Neuronal stem cell (in vitro differentiated cells): Measurements from ENCODE around the gene MEGF11.

Experiments
- DNase-seq: peaks from one replicate; pipeline ENCODE4 v3.0.0-alpha.2; 2013; ENCODE audit warnings: low spot score
- H2AFZ ChIP-seq: one replicate; pipeline ENCODE4 v1.6.1; 2013; ENCODE audit warnings: mild to moderate bottlenecking, low read length, inconsistent platforms
- H2AK5ac ChIP-seq: 2 replicates; pipeline ENCODE4 v1.6.1; 2013; ENCODE audit warnings: low read depth, mild to moderate bottlenecking, inconsistent platforms, low read length, moderate library complexity, mixed read lengths
- H2BK120ac ChIP-seq: 2 replicates; pipeline ENCODE4 v1.6.1; 2013; ENCODE audit warnings: low read depth, mild to moderate bottlenecking, inconsistent platforms, low read length, moderate library complexity, mixed read lengths
- H2BK12ac ChIP-seq: one replicate; pipeline ENCODE4 v1.6.1; 2013; ENCODE audit warnings: low read length, inconsistent platforms
- H2BK15ac ChIP-seq: 2 replicates; pipeline ENCODE4 v1.6.1; 2013; ENCODE audit warnings: mild to moderate bottlenecking, low read length, inconsistent platforms, mixed read lengths
- H2BK5ac ChIP-seq: one replicate; pipeline ENCODE4 v1.6.1; 2013; ENCODE audit warnings: inconsistent platforms, mild to moderate bottlenecking, low read length, moderate library complexity
- H3K14ac ChIP-seq: one replicate; pipeline ENCODE4 v1.6.1; 2013; ENCODE audit warnings: low read length, inconsistent platforms
- H3K18ac ChIP-seq: 2 replicates; pipeline ENCODE4 v1.6.1; 2013; ENCODE audit warnings: low read length, inconsistent platforms
- H3K23ac ChIP-seq: 2 replicates; pipeline ENCODE4 v1.6.1; 2013; ENCODE audit warnings: low read depth, mild to moderate bottlenecking, mixed read lengths, low read length, inconsistent platforms; ENCODE audit not compliant: poor library complexity
- H3K27ac ChIP-seq: replicated peaks from 3 replicates; pipeline ENCODE4 v1.5.1; 2013; ENCODE audit warnings: low read length, inconsistent platforms
- H3K27me3 ChIP-seq, 3 experiments: 2 replicates each; pipeline ENCODE4 v1.6.1; 2013; ENCODE audit warnings: low read length in 3 of 3, mild to moderate bottlenecking in 2 of 3, inconsistent platforms in 1 of 3, low read depth in 1 of 3, mixed read lengths in 1 of 3, moderate library complexity in 1 of 3; ENCODE audit not compliant: control insufficient read depth in 3 of 3, insufficient read depth in 3 of 3
- H3K36me3 ChIP-seq, 2 donors: replicated peaks in 1 of 2; 2 replicates each; pipeline ENCODE4 v1.6.1; 2013; ENCODE audit warnings: low read length in 2 of 2; ENCODE audit not compliant: control insufficient read depth in 2 of 2, insufficient read depth in 2 of 2
- H3K4ac ChIP-seq: 2 replicates; pipeline ENCODE4 v1.6.1; 2013; ENCODE audit warnings: inconsistent platforms, mild to moderate bottlenecking, low read length, moderate library complexity
- H3K4me1 ChIP-seq, 2 donors: 1 replicate in 1 of 2; 2 replicates in 1 of 2; pipeline ENCODE4 v1.6.1; 2013; ENCODE audit warnings: low read length in 2 of 2, low read depth in 1 of 2; ENCODE audit not compliant: control insufficient read depth in 2 of 2, insufficient read depth in 1 of 2
- H3K4me2 ChIP-seq: one replicate; pipeline ENCODE4 v1.6.1; 2013; ENCODE audit warnings: mild to moderate bottlenecking, low read length, inconsistent platforms; ENCODE audit not compliant: insufficient read depth, poor library complexity, severe bottlenecking
- H3K4me3 ChIP-seq, 2 donors: 2 replicates each; pipeline ENCODE4 v1.5.1; 2013; ENCODE audit warnings: low read length in 2 of 2, mild to moderate bottlenecking in 2 of 2, inconsistent platforms in 1 of 2, moderate library complexity in 1 of 2
- H3K79me1 ChIP-seq: one replicate; pipeline ENCODE4 v1.6.1; 2013; ENCODE audit warnings: low read depth, mild to moderate bottlenecking, inconsistent platforms, low read length, moderate library complexity
- H3K9ac ChIP-seq: one replicate; pipeline ENCODE4 v1.6.1; 2013; ENCODE audit warnings: mild to moderate bottlenecking, low read depth, low read length, inconsistent platforms; ENCODE audit not compliant: poor library complexity
- H3K9me3 ChIP-seq, 2 donors: replicated peaks in 1 of 2; 2 replicates each; pipeline versions ENCODE3 to v1.6.1; 2013; ENCODE audit warnings: low read length in 2 of 2, mild to moderate bottlenecking in 2 of 2, inconsistent platforms in 1 of 2, low read depth in 1 of 2, mixed read lengths in 1 of 2, moderate library complexity in 1 of 2; ENCODE audit not compliant: control insufficient read depth in 2 of 2, insufficient read depth in 1 of 2
- H4K8ac ChIP-seq: one replicate; pipeline ENCODE4 v1.6.1; 2013; ENCODE audit warnings: low read depth, mild to moderate bottlenecking, inconsistent platforms, low read length, moderate library complexity
- H4K91ac ChIP-seq: one replicate; pipeline ENCODE4 v1.6.1; 2013; ENCODE audit warnings: low read length, low read depth, mild to moderate bottlenecking, inconsistent platforms; ENCODE audit not compliant: poor library complexity
- WGBS, 2 donors: extraction: QIAGEN DNeasy Blood & Tissue Kit; methylation state at CpG; one replicate each; pipeline ENCODE4 v1.1.7; 2013; ENCODE audit warnings: missing lambda C conversion rate in 2 of 2, mixed read lengths in 1 of 2; ENCODE audit not compliant: insufficient read length in 2 of 2, insufficient replicate concordance in 1 of 2; ENCODE audit errors: extremely low coverage in 2 of 2; 5-methylcytosine and 5-hydroxymethylcytosine counted together

Gene MEGF11

GRCh38 chr15:66234798-66235197, 18.8 kb downstream of the MEGF11 start:
- Histone ChIP-seq H4K91ac (no peak overlapping the region), H3K27me3 (peaks cover 0 to 37% (median 0%) of the 10 kb centered on the region in 3 experiments), H3K4ac (no peak overlapping the region), H3K79me1 (no peaks in the 10 kb centered on the region), H3K27ac (no peak overlapping the region), H3K23ac (no peak overlapping the region), H2AK5ac (no peak overlapping the region), H4K8ac (no peak overlapping the region), H3K4me1 (peaks cover 0 to 5% of the 10 kb centered on the region in 2 donors), H3K18ac (no peak overlapping the region), H2BK5ac (no peak overlapping the region), H3K9me3 (no peaks in the 10 kb centered on the region), H3K14ac (no peak overlapping the region), H3K36me3 (no peaks in the 10 kb centered on the region), H2AFZ (no peak overlapping the region), H2BK120ac (no peak overlapping the region), H3K9ac (no peak overlapping the region), H3K4me2 (no peak overlapping the region), H2BK12ac (no peak overlapping the region), H3K4me3 (no peak overlapping the region), H2BK15ac (no peak overlapping the region)
- no peak for DNase-seq
- WGBS, 2 donors, result no CpG with 5 or more reads among the region's 9 CpGs

- H4K91ac ChIP-seq, result no peak overlapping the region
- no peak overlapping the region for H3K4me2 ChIP-seq
- H3K79me1 ChIP-seq, result no peaks in the 10 kb centered on the region
- H2BK12ac ChIP-seq, result no peak overlapping the region
- H3K4me1 ChIP-seq, result peaks cover 0 to 5% of the 10 kb centered on the region in 2 donors
- H3K9ac ChIP-seq, result no peak overlapping the region
- H2BK120ac ChIP-seq, result no peak overlapping the region
- no peaks in the 10 kb centered on the region for H3K36me3 ChIP-seq
- H2BK5ac ChIP-seq, result no peak overlapping the region
- no peak for DNase-seq
- no peak overlapping the region for H3K4me3 ChIP-seq
- no CpG with 5 or more reads among the region's 14 CpGs for WGBS, 2 donors
- no peak overlapping the region for H2AFZ ChIP-seq
- no peak overlapping the region for H3K27ac ChIP-seq
- H3K23ac ChIP-seq, result no peak overlapping the region
- H2AK5ac ChIP-seq, result no peak overlapping the region
- no peak overlapping the region for H3K14ac ChIP-seq
- peaks cover 0 to 2% of the 10 kb centered on the region in 2 donors for H3K9me3 ChIP-seq
- H3K18ac ChIP-seq, result no peak overlapping the region
- H2BK15ac ChIP-seq, result no peak overlapping the region
- H3K4ac ChIP-seq, result no peak overlapping the region
- peaks cover 0 to 33% (median 0%) of the 10 kb centered on the region in 3 experiments for H3K27me3 ChIP-seq
- H4K8ac ChIP-seq, result no peak overlapping the region
Measured at GRCh38 chr15:66233487-66234415, 19.8 kb downstream of the MEGF11 start.

- Histone ChIP-seq H3K79me1 (no peaks in the 10 kb centered on the region), H3K27me3 (peaks cover 0 to 34% (median 0%) of the 10 kb centered on the region in 3 experiments), H3K4me1 (peaks cover 0 to 5% of the 10 kb centered on the region in 2 donors), H3K9me3 (peaks cover 0 to 5% of the 10 kb centered on the region in 2 donors), H3K18ac (no peak overlapping the region), H2AFZ (no peak overlapping the region), H2BK5ac (no peak overlapping the region), H3K36me3 (no peaks in the 10 kb centered on the region), H3K9ac (no peak overlapping the region), H4K91ac (no peak overlapping the region), H4K8ac (no peak overlapping the region), H2BK120ac (no peak overlapping the region), H3K4ac (no peak overlapping the region), H3K23ac (no peak overlapping the region), H3K27ac (no peak overlapping the region), H2AK5ac (no peak overlapping the region), H3K4me3 (no peak overlapping the region), H2BK12ac (no peak overlapping the region), H3K14ac (no peak overlapping the region), H2BK15ac (peak overlapping the region; percentile 7), H3K4me2 (no peak overlapping the region)
- DNase-seq, result no peak
- no CpG with 5 or more reads among the region's 3 CpGs for WGBS, 2 donors
Measured at GRCh38 chr15:66232267-66232625, 21.3 kb downstream of the MEGF11 start.

DNA sequence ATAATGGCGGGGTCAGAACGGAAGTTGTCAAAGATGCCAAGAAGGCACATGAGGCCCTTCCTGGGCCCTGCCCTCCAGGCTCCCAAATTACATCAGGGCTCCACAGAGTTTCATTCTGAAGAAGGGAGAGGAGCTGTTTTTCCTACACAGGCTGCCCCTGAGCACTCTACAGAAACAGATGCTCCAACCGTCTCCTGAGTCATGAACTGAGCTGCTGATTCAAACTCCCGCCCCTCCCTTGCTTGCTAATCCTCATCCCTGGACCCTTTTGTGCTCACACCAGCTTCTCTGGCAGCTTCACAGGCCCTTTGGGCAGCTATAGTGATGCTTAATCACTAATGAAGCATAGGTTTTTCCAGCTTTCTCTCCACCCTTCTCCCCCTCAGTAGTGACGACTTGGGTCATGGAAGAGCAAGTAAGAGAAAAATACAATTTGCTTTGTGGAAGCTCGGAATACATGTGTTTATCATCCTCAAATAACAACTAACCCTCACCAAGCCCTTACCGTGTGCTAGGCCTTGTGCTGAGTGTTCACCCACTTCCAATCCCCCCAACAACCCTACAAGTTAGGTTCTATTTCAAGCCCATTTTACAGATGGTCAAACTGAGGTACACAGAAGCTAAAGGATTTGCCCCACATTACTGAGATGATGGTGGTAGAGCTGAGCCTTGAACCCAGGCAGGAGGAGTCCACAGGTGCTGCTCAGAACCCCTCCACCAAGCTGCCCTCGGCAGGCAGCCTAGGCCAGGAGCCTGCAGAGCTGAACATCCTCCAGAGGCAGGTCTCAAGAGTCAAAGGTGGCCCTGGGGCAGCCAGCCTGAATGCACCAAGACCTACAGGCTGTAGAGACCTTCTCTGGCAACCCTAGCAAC, 21.9 kb downstream of the MEGF11 start:
- Histone ChIP-seq H2AFZ (no peak overlapping the region), H3K4ac (no peak overlapping the region), H3K36me3 (no peaks in the 10 kb centered on the region), H4K91ac (no peak overlapping the region), H3K27ac (no peak overlapping the region), H4K8ac (no peak overlapping the region), H2AK5ac (no peak overlapping the region), H3K4me1 (peaks cover 0 to 5% of the 10 kb centered on the region in 2 donors), H3K79me1 (no peaks in the 10 kb centered on the region), H2BK5ac (no peak overlapping the region), H3K9ac (no peak overlapping the region), H2BK120ac (no peak overlapping the region), H2BK12ac (no peak overlapping the region), H3K27me3 (peaks cover 0 to 29% (median 0%) of the 10 kb centered on the region in 3 experiments), H3K4me3 (no peak overlapping the region), H3K23ac (no peak overlapping the region), H3K14ac (no peak overlapping the region), H2BK15ac (peak overlapping the region; percentile 7), H3K4me2 (no peak overlapping the region), H3K18ac (no peak overlapping the region), H3K9me3 (peaks cover 0 to 5% of the 10 kb centered on the region in 2 donors)
- no CpG with 5 or more reads among the region's 8 CpGs for WGBS, 2 donors
- DNase-seq, result peak; percentile 37
